Measurements from ENCODE around the gene GTPBP4.
"Not testable (repeated sequence)": the region's sequence is repeated elsewhere in the genome, so short reads cannot be mapped to it uniquely, and the experiment has no call there.

The GTPBP4 gene

GRCh38 chr10:1061930-1062774, 73.9 kb downstream of the GTPBP4 start:
- no peak for DNase-seq

- DNase-seq: no peak
Measured at GRCh38 chr10:1063232-1063865, 75.1 kb downstream of the GTPBP4 start.

DNA sequence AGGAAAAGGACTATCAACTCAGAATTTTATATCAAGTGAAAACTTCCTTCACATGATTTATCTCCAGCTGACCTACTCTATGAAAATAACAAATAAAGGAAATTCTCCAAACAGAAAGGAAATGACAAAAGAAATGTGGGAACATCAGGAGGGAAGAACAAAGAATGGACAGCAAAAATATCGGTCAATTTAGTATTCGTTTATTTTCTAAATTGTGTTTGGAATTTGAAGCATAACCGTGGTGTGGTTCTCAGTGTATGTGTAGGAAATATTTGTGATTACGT, 76.7 kb downstream of the GTPBP4 start:
- DNase-seq: no peak

DNA sequence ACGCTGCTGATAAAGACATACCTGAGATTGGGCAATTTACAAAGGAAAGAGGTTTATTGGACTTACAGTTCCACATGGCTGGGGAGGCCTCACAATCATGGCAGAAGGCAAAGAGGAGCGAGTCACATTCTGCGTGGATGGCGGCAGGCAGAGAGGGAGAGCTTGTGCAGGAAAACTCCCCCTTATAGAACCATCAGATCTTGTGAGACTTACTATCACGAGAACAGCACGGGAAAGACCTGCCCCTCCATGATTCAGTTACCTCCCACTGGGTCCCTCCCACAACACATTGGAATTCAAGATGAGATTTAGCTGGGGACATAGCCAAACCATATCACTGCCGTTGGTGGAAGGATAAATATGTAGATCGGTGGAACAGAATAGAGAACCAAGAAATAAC, 78.5 kb downstream of the GTPBP4 start:
- not testable (repeated sequence) for DNase-seq

DNA sequence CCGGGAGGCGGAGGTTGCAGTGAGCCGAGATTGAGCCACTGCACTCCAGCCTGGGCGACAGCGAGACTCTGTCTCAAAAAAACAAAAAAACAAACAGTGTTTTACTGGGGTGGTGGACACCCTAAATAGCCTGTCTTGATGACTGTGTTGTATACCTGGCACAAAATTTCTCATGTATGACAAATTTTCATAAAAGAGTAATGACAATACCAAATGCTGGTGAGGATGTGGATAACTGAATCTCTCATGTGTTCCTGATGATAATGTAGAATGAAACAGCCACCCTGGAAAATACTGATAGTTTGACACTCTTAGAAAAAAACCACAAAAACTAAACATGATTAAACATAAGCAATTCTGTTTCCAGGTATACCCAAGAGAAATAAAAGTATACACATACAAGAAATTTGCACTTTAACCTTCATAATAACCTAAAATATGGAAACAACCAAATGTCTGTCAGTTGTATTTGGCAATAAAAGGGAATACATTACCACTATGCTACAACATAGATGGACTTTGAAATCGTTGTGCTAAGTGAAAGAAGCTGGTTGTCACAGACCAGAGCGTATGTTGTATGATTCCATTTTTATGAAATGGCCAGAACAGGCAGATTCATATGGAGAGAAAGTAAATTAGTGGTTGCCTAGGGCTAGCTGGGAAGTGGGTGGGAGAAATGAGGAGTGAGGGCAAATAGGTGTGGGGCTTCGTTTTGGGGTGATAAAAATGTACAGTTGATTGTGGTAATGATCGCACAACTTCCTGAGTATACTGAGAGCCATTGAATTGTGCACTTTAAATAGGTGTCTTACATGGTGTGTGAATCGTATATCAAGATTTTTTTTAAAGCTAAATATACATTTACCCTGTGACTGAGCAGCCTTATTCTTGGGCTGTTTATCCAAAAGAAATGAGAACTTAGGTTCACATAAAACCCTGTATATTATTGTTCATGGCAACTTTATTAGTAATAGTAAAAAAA, 80.4 kb downstream of the GTPBP4 start:
- DNase-seq: no peak

Measured in MV-4-11 (cell line).